Subcutaneous adipose tissue (tissue), 4 donors: ENCODE measurements around the gene CCDC63. TPM values are rescaled to one million over a fixed set of nuclear protein-coding genes. Genes with fewer than 3 reads are reported as not detected.

ENCODE experiments used
- total RNA-seq, 4 donors: library from RNA; depleted of rRNA; stranded (reverse); fragments of >200 nt; gene quantifications; one replicate each; pipeline ENCODE4 v1.1.0, GENCODE V29; 2016
- TF ChIP-seq, protein P1 (sequence below): fragments of 450-650 bp; IDR thresholded peaks from one replicate; pipeline ENCODE4 v1.5.1; 2016; ENCODE audit warnings: low read depth, mild to moderate bottlenecking, control low read depth, antibody characterized with exemption, moderate library complexity

The CCDC63 gene
- total RNA-seq, 4 donors from 2014 or later = not detected

DNA sequence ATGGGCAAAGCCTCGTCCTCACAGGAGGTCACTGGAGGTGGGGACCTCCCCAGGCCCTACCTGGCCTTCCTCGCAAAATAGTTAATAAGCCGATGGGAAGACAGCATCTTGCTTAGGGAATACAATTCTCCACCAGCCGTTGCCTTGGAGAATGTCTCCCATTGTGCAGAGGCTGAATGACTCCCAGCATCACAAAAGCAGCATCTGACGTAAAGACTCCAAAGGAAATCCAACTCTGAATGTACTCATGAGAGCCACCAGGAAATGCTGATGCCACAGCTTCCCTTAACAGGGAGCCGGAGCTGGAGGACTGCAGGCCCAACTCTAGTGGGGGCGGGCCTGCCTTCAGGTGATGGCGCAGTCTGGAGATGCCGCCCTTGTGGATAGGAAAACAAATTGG, 15.5 kb downstream of the CCDC63 start:
- TF ChIP-seq, protein P1, sequence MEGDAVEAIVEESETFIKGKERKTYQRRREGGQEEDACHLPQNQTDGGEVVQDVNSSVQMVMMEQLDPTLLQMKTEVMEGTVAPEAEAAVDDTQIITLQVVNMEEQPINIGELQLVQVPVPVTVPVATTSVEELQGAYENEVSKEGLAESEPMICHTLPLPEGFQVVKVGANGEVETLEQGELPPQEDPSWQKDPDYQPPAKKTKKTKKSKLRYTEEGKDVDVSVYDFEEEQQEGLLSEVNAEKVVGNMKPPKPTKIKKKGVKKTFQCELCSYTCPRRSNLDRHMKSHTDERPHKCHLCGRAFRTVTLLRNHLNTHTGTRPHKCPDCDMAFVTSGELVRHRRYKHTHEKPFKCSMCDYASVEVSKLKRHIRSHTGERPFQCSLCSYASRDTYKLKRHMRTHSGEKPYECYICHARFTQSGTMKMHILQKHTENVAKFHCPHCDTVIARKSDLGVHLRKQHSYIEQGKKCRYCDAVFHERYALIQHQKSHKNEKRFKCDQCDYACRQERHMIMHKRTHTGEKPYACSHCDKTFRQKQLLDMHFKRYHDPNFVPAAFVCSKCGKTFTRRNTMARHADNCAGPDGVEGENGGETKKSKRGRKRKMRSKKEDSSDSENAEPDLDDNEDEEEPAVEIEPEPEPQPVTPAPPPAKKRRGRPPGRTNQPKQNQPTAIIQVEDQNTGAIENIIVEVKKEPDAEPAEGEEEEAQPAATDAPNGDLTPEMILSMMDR = no peak

DNA sequence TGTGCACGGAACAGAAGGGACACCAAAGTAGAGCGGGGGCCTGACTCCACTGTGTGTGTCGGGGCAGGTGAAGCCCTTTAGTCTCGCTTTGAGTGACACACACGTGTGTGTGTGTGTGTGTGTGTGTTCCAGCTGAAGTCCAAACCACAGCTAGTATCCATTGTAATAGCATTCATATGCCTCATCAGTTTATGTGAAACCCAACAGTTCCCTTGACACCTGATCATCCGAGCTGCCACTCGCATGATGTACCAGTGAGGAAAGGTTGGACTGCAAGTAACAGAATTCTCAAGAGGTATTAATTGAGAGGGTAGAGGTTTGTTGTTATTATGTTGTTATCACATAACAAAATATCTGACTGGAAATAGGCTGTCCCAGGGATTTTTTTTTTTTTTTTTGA, 16.4 kb downstream of the CCDC63 start:
- TF ChIP-seq, protein P1 = no peak

DNA sequence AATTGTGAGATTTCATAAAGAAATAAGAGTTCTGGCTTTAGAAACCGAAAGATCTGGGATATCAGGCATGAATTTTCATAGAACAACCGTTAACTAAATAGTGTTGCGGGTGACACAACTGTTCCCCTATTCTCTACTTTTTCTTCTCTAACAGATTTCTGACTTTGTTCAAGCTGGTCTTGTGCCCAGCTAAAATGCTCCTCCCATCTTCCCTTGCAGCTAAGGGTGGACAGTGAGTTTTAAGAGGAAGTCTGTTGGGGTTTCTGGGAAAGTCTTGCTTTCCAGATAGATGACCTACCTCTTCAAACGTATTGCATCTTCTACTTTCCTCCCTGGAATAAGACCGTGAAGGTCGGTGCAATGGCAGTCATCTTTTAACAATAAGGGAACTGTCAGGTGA, 18.7 kb downstream of the CCDC63 start:
- TF ChIP-seq, protein P1 = no peak

DNA sequence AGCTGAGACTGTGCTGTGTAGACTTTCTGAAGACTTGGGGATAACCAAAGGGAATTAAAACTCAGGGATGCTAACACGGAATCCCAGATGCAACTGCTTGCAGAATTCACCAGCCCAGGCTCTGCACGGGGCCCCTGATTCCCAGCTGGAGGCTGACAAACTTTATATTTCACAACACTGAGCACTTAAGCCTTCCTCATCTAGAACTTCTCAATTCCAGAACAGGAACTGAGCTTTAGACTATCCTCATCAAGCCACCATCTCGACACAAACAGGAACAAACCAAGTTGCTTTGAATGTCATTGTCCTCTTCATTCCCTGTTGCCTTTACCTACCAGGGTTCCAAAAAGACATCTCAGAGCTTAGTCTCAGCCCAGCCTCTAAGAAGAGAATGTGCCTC, 22.2 kb downstream of the CCDC63 start:
- TF ChIP-seq, protein P1 = no peak

DNA sequence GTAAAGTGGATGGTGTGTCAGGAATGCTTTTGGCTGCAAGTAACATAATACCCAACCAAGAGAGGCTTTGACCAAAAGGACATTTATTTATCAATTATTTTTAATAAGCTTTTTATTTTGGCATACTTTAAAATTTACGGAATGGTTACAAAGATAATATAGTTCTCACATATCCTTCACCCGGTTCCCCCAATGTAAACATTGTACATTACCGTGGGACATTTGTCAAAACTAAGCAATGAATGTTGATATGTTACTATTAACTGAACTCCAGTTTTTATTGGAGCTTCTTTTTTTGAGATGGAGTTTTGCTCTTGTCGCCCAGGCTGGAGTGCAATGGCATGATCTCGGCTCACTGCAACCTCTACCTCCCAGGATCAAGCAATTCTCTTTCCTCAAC, 23.0 kb downstream of the CCDC63 start:
- TF ChIP-seq, protein P1 = no peak

DNA sequence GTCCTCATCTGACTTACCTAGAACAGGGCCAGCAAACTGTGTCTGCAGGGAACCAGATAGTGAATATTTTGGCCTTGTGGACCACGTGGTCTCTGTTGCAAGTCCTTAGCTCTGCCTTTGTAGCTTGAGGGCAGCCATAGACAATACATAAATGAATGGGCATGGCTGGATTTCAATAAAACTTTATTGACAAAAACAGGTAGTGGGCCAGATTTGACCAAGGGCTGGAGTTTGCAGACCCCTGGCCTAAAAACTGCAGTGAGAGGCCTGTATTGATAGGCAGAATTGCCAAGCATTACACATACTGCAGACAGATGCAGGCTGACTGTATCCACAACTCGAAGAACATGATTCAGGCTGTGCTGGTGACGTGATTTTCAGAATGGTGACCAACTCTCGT, 25.3 kb downstream of the CCDC63 start:
- TF ChIP-seq, protein P1 = no peak

DNA sequence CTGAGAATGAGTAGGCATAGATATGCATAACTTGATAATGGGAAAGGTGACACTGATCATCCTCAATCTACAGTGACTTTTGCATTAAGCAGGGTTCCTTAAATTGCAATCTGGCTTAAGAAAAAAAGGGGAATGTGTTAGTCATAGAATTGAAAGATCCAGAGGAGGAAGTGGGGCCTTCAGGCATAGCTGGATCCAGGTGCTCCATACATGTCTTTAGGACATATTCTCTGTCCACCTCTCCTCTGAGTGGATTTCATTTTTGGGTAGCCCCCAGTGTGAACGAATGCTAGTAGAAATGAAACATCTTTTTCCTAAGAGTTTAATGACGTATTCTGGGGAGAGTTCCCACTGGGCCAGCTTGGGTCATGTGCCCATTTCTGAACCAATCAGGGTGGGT, 27.6 kb downstream of the CCDC63 start:
- TF ChIP-seq, protein P1 = no peak
